IPS-20b (cell line): ENCODE results near the gene SGCD.
"Not testable (repeated sequence)": the region's sequence is repeated elsewhere in the genome, so short reads cannot be mapped to it uniquely, and the experiment has no call there.

Experiments
- H3K27ac ChIP-seq: one replicate; pipeline ENCODE4 v1.5.1; 2013; ENCODE audit warnings: low read length
- H3K27me3 ChIP-seq: 2 replicates; pipeline ENCODE4 v1.6.1; 2013; ENCODE audit warnings: mild to moderate bottlenecking, low read length, inconsistent platforms; ENCODE audit not compliant: insufficient read depth
- H3K36me3 ChIP-seq: 2 replicates; pipeline ENCODE4 v1.6.1; 2013; ENCODE audit warnings: low read depth, mild to moderate bottlenecking, inconsistent platforms, low read length, moderate library complexity; ENCODE audit not compliant: insufficient read depth
- H3K4me1 ChIP-seq: 2 replicates; pipeline ENCODE4 v1.6.1; 2013; ENCODE audit warnings: mild to moderate bottlenecking, control low read depth, inconsistent platforms, low read length, moderate library complexity; ENCODE audit not compliant: insufficient read depth
- H3K4me3 ChIP-seq: 2 replicates; pipeline ENCODE4 v1.5.1; 2013; ENCODE audit warnings: mild to moderate bottlenecking, low read length, inconsistent platforms
- H3K9ac ChIP-seq: 2 replicates; pipeline ENCODE4 v1.6.1; 2013; ENCODE audit warnings: low read depth, mild to moderate bottlenecking, inconsistent platforms, low read length, moderate library complexity
- H3K9me3 ChIP-seq: 2 replicates; pipeline ENCODE4 v1.6.1; 2013; ENCODE audit warnings: mild to moderate bottlenecking, low read depth, low read length, inconsistent platforms; ENCODE audit not compliant: insufficient read depth

Gene SGCD

DNA sequence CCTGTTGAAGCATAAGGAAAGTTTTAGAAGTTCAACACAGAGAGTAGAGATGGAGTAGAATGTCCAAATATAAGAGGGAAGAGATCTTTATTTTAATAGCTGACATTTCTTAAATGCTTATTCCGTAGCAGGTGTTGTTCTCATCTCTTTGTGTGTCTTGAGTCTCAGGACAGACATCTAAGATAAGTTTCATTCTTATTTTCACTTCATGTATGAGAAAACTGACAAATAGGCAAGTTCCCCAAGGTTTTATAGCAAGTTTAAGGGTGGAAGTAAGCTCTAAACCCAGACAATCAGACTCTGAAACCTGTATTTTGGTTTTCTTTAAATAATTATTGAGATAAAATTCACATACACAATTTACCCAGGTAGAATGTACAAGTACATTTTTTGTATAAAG, 294.8 kb downstream of the SGCD start:
- no peaks in the 10 kb centered on the region for H3K27me3 ChIP-seq
- H3K9me3 ChIP-seq = no peaks in the 10 kb centered on the region; the same call in 1 of the 2 replicates
- no peaks in the 10 kb centered on the region for H3K36me3 ChIP-seq
- no peak overlapping the region for H3K4me3 ChIP-seq
- H3K4me1 ChIP-seq = no peaks in the 10 kb centered on the region
- no peak overlapping the region for H3K27ac ChIP-seq
- H3K9ac ChIP-seq = no peak overlapping the region

- no peaks in the 10 kb centered on the region; the same call in 1 of the 2 replicates for H3K9me3 ChIP-seq
- no peak overlapping the region for H3K4me3 ChIP-seq
- H3K27ac ChIP-seq = no peak overlapping the region
- H3K36me3 ChIP-seq = no peaks in the 10 kb centered on the region
- no peaks in the 10 kb centered on the region for H3K27me3 ChIP-seq
- no peaks in the 10 kb centered on the region for H3K4me1 ChIP-seq
- no peak overlapping the region for H3K9ac ChIP-seq
Observed at GRCh38 chr5:156623381-156624040, 296.5 kb downstream of the SGCD start.

GRCh38 chr5:156624686-156625085, 297.7 kb downstream of the SGCD start:
- H3K27ac ChIP-seq = no peak overlapping the region
- H3K9me3 ChIP-seq = no peaks in the 10 kb centered on the region
- H3K4me1 ChIP-seq = no peaks in the 10 kb centered on the region
- H3K4me3 ChIP-seq = no peak overlapping the region
- H3K36me3 ChIP-seq = no peaks in the 10 kb centered on the region
- no peaks in the 10 kb centered on the region for H3K27me3 ChIP-seq
- no peak overlapping the region for H3K9ac ChIP-seq

DNA sequence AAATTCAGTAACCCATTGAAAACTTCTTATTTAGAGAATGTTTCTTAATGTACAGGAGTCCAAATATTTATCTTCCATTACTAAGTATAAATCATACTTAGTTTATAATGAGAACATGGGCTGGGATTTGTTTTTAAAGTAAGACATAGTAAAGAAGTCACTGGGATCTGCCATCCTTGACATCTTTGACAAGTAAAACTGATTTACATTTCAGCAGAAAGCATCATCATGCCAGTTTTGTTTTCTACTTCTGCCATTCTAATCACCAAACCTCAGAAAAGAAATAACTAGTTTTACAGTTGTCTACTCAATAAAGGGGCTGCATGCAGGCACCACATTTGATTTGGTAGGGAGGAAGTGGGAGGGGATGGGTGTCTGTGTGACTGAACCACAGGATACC, 301.5 kb downstream of the SGCD start:
- Histone ChIP-seq H3K27ac (no peak overlapping the region), H3K36me3 (no peaks in the 10 kb centered on the region), H3K4me3 (no peak overlapping the region), H3K4me1 (no peaks in the 10 kb centered on the region), H3K9ac (no peak overlapping the region), H3K27me3 (no peaks in the 10 kb centered on the region), H3K9me3 (no peaks in the 10 kb centered on the region)

DNA sequence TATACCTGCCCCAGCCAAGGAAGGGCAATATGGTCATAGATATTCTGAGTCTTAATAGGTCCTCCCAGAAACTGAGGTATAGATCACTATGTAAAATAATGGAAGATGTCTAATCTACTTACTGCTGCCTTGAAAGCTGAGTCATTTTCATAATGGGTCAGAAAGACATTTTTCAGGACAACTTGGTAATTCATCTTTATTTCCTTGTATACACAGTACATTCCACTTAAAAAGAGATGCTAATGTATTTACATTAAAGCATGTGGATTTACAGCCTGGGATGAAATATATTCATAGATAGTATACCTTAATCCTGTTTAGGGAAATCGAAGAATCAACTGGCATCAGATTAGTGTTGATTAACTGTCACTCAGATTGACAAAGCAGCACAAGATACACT, 304.0 kb downstream of the SGCD start:
- no peaks in the 10 kb centered on the region for H3K36me3 ChIP-seq
- no peak overlapping the region for H3K9ac ChIP-seq
- no peak overlapping the region for H3K4me3 ChIP-seq
- no peaks in the 10 kb centered on the region for H3K9me3 ChIP-seq
- no peaks in the 10 kb centered on the region for H3K27me3 ChIP-seq
- H3K27ac ChIP-seq = no peak overlapping the region
- no peaks in the 10 kb centered on the region for H3K4me1 ChIP-seq

DNA sequence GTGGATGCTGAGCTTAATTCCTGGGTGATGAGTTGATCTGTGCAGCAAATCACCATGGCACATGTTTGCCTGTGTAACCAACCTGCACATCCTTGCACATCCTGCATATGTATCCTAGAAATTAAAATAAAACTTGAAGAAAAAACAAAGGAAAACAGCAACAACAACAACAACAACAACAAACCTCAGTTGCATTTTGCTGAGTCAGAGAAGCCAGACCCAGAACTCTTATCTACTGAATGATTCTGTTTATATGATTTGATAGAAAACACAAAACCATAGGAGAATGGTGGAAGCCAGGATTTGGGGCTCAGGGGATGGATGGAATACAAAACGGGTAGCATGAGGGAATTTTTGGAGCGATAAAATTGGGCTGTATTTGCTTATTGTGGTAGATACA, 307.3 kb downstream of the SGCD start:
- Histone ChIP-seq H3K27ac (no peak overlapping the region), H3K36me3 (no peaks in the 10 kb centered on the region), H3K4me3 (no peak overlapping the region), H3K9me3 (no peaks in the 10 kb centered on the region), H3K27me3 (no peaks in the 10 kb centered on the region), H3K9ac (no peak overlapping the region), H3K4me1 (no peaks in the 10 kb centered on the region)

DNA sequence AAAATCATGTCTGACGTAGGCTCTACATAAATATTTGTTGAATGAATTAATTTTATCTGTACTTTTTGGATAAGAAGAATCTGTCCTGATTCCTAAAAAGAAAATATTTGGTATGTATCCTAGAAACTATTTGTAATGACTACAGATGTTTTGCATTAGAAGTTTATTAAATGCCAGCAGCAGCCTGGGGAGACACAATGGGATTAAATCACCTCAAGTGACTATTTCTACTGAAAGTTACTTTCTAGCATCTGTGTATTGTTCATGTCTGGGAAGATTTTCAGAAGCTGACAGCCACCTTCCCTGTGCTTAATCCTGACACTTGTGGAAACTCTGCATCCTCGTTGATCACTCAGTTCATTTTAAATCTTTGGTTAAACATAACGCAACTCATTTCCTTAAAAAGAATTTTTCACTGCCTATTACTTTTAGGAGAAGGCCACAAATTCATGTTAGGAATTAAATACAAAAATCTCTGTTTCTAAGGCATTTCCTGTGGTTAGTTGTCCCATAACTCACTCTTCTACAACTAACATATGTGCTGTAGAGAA, 313.8 kb downstream of the SGCD start:
- H3K9ac ChIP-seq = no peak overlapping the region
- no peaks in the 10 kb centered on the region for H3K36me3 ChIP-seq
- no peak overlapping the region for H3K4me3 ChIP-seq
- H3K4me1 ChIP-seq = no peaks in the 10 kb centered on the region
- H3K27ac ChIP-seq = no peak overlapping the region
- no peaks in the 10 kb centered on the region for H3K9me3 ChIP-seq
- H3K27me3 ChIP-seq = no peaks in the 10 kb centered on the region

DNA sequence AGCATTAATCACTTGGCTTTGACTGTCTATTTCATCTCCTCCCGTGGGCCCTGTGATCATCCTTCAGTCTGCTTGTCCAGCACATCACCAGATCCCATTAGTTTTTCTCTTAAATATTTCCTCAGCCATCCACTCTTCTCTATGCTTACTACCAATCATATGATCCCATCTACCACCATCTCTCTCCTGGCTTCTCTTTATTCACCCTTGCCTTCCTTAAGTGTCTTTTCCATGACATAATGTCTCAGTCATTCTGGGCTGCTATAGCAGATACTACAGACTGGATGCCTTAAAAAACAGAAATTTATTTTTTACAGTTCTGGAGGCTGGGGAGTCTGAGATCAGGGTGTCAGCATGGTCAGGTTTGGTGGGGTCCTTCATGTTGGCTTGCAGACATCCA, 314.7 kb downstream of the SGCD start:
- Histone ChIP-seq H3K9ac (no peak overlapping the region), H3K4me3 (no peak overlapping the region), H3K4me1 (0 out of 2 replicates have a peak, but pooled peaks cover under 1% of the 10 kb centered on the region), H3K36me3 (no peaks in the 10 kb centered on the region), H3K27ac (no peak overlapping the region), H3K27me3 (no peaks in the 10 kb centered on the region), H3K9me3 (no peaks in the 10 kb centered on the region)

DNA sequence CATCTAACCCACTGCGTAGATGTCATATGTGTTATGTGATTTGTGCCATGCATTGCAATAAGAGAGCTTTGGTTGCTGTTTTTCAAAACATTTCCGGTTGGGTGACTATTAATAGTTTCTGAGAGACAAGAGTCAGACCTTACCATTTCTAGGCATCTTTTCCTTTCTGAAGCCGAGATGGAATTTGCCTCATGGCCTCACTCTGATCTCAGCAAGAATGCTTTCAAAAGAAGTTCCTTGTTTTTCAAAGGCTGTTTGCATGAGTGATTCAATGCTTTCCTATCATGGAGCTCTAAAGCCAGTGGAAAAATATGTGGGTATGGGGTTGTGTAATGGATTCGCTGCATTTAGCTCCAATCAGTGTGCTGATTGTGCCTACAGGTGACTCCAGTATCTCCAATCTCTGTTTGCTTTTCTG, 320.1 kb downstream of the SGCD start:
- no peak overlapping the region for H3K9ac ChIP-seq
- no peak overlapping the region for H3K27ac ChIP-seq
- peaks cover 11% of the 10 kb centered on the region; the same call in 1 of the 2 replicates for H3K4me1 ChIP-seq
- no peaks in the 10 kb centered on the region for H3K9me3 ChIP-seq
- no peaks in the 10 kb centered on the region for H3K27me3 ChIP-seq
- H3K36me3 ChIP-seq = no peaks in the 10 kb centered on the region
- H3K4me3 ChIP-seq = no peak overlapping the region

DNA sequence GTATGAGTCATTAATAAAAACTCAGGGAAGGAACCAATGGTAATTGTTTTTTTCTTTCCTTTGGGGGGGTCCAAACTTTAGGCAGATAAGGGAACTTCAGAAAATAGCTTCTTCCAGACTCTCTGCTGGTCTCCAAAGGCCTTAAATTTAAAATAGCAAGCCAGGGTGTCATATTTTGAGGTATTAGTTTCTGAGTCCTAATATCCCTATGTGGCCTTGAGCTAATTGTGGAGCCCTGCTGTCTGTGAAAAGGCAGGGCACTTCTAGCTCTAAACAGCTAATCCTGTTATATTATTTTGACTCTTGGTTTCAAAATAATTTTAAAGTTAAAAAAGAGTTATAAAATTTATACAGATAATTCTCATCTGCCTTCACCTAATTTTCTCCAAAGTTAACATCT, 327.5 kb downstream of the SGCD start:
- H3K4me3 ChIP-seq = no peak overlapping the region
- H3K36me3 ChIP-seq = no peaks in the 10 kb centered on the region
- H3K9me3 ChIP-seq = no peaks in the 10 kb centered on the region
- H3K27ac ChIP-seq = no peak overlapping the region
- H3K4me1 ChIP-seq = peaks cover 18% of the 10 kb centered on the region
- no peak overlapping the region for H3K9ac ChIP-seq
- H3K27me3 ChIP-seq = no peaks in the 10 kb centered on the region

- H3K4me1 ChIP-seq = peaks cover 18% of the 10 kb centered on the region
- H3K9me3 ChIP-seq = no peaks in the 10 kb centered on the region
- no peak overlapping the region; the same call in 1 of the 2 replicates for H3K9ac ChIP-seq
- H3K4me3 ChIP-seq = no peak overlapping the region
- H3K36me3 ChIP-seq = no peaks in the 10 kb centered on the region
- H3K27ac ChIP-seq = no peak overlapping the region
- no peaks in the 10 kb centered on the region for H3K27me3 ChIP-seq
Observed at GRCh38 chr5:156655732-156656131, 328.8 kb downstream of the SGCD start.

GRCh38 chr5:156664832-156665231, 337.9 kb downstream of the SGCD start:
- not testable (repeated sequence) for H3K4me1 ChIP-seq, H3K9me3 ChIP-seq, H3K36me3 ChIP-seq, H3K4me3 ChIP-seq, H3K27me3 ChIP-seq, H3K27ac ChIP-seq, H3K9ac ChIP-seq
